HepG2 (cell line): ENCODE data around the gene GUCY1A2. TPM values are rescaled to one million over a fixed set of nuclear protein-coding genes. Genes with fewer than 3 reads are reported as not detected.

Experiments used
- ATAC-seq: fragments of 200-7000 bp; cut with Tn5 transposase; 3 replicates; pipeline ENCODE4 v1.9.1; 2020; ENCODE audit warnings: mild to moderate bottlenecking, moderate library complexity
- BruUV-seq: library from RNA; stranded (reverse); fragments of 400-500 nt; replicated peaks from 2 replicates; lab custom pipeline; 2021; lab: Mats Ljungman, UMichigan
- CTCF ChIA-PET: fragments of 300-600 bp; formaldehyde crosslinking; extraction: SDS; loops from one replicate; lab custom pipeline; 2021; ENCODE audit warnings: low total read pairs, inconsistent platforms, low intra/inter-chr PET ratio; lab: Yijun Ruan, JAX
- POLR2A ChIA-PET: fragments of 350-600 bp; sonication (Branson Sonifier 250); formaldehyde crosslinking; loops from one replicate; lab custom pipeline; 2020; ENCODE audit warnings: antibody characterized with exemption, inconsistent platforms; lab: Yijun Ruan, JAX
- DNase-seq: peaks from one replicate; pipeline ENCODE4 v3.0.0-alpha.2; 2015; ENCODE audit warnings: low spot score
- FAIRE-seq: peaks from 3 replicates; lab custom pipeline; 2011; peaks lifted over from hg19 to GRCh38; lab: Jason Lieb, UNC
- H2AFZ ChIP-seq: one replicate; pipeline ENCODE4 v1.6.1; 2011; ENCODE audit warnings: low read length, inconsistent platforms
- H3K27ac ChIP-seq: fragments of 300-600 bp; 3 replicates; pipeline ENCODE4 v1.8.0; 2011; ENCODE audit warnings: mixed run types, mild to moderate bottlenecking, mixed read lengths, low read length, inconsistent platforms; ENCODE audit not compliant: insufficient read depth; ENCODE audit errors: extremely low read length
- H3K27me3 ChIP-seq, 2 experiments: fragments of 200-600 bp in 1 of 2; 2 replicates in 1 of 2; 3 replicates in 1 of 2; pipeline versions ENCODE4 v1.6.0 to v1.8.0; 2011; ENCODE audit warnings: low read length in 2 of 2, mild to moderate bottlenecking in 2 of 2, moderate library complexity in 2 of 2, inconsistent platforms in 1 of 2; ENCODE audit not compliant: insufficient read depth in 2 of 2, control insufficient read depth in 1 of 2
- H3K36me3 ChIP-seq, 2 experiments: fragments of 200-600 bp in 1 of 2; replicated peaks in 1 of 2; 2 replicates in 1 of 2; 3 replicates in 1 of 2; pipeline versions ENCODE4 v1.5.1 to v1.8.0; 2011; ENCODE audit warnings: low read length in 2 of 2, inconsistent platforms in 1 of 2; ENCODE audit not compliant: insufficient read depth in 2 of 2, control insufficient read depth in 1 of 2
- H3K4me1 ChIP-seq: 2 replicates; pipeline ENCODE4 v1.5.1; 2012; ENCODE audit warnings: low read length, inconsistent platforms; ENCODE audit not compliant: insufficient read depth
- H3K4me2 ChIP-seq: 2 replicates; pipeline ENCODE4 v1.6.0; 2011; ENCODE audit warnings: low read depth, low read length, inconsistent platforms
- H3K4me3 ChIP-seq, 3 experiments: fragments of 200-600 bp in 1 of 3; sonication (generic), shearing (Covaris generic) in 1 of 3; replicated peaks in 1 of 3; 2 replicates each; pipeline ENCODE4 v1.5.1; 2011 to 2016; ENCODE audit warnings: low read length in 3 of 3, inconsistent platforms in 2 of 3, low read depth in 2 of 3, mild to moderate bottlenecking in 2 of 3, control low read depth in 1 of 3, mixed read lengths in 1 of 3; ENCODE audit not compliant: insufficient read depth in 1 of 3
- H3K79me2 ChIP-seq: one replicate; pipeline ENCODE4 v1.6.1; 2011; ENCODE audit warnings: low read length, inconsistent platforms; ENCODE audit not compliant: insufficient read depth
- H3K9ac ChIP-seq: 2 replicates; pipeline ENCODE4 v1.6.0; 2011; ENCODE audit warnings: mild to moderate bottlenecking, low read depth, low read length, inconsistent platforms; ENCODE audit not compliant: insufficient read depth
- H3K9me3 ChIP-seq: 2 replicates; pipeline ENCODE4 v1.5.1; 2012; ENCODE audit warnings: mild to moderate bottlenecking, low read length
- H4K20me1 ChIP-seq: 2 replicates; pipeline ENCODE4 v1.6.0; 2011; ENCODE audit warnings: inconsistent platforms, mild to moderate bottlenecking, low read length, moderate library complexity; ENCODE audit not compliant: insufficient read depth
- ASH2L ChIP-seq: fragments of 300-600, 200-600 bp; sonication (generic); IDR thresholded peaks from 2 replicates; pipeline ENCODE4 v1.7.0; 2017; ENCODE audit warnings: low read depth, mild to moderate bottlenecking, moderate library complexity, mixed read lengths, low read length; ENCODE audit not compliant: insufficient read length
- ATAD3A ChIP-seq: sonication (generic); formaldehyde crosslinking; IDR thresholded peaks from 2 replicates; pipeline ENCODE4 v1.4.0; 2020; ENCODE audit warnings: missing genetic modification reagents
- ATM ChIP-seq: fragments of 450-650 bp; IDR thresholded peaks from 2 replicates; pipeline ENCODE4 v1.7.1; 2017; ENCODE audit warnings: mild to moderate bottlenecking, borderline replicate concordance
- CBX1 ChIP-seq: IDR thresholded peaks from one replicate; pipeline ENCODE4 v1.6.1; 2016; ENCODE audit warnings: antibody characterized with exemption, low read depth
- E2F1 ChIP-seq: sonication (generic); formaldehyde crosslinking; IDR thresholded peaks from 2 replicates; pipeline ENCODE4 v1.5.0; 2020; ENCODE audit warnings: missing genetic modification reagents
- EHMT2 ChIP-seq: fragments of 200-600 bp; sonication (generic); IDR thresholded peaks from 2 replicates; pipeline ENCODE4 v1.7.0; 2017; ENCODE audit warnings: antibody characterized with exemption, low read depth, low read length, borderline replicate concordance
- HBP1 ChIP-seq: IDR thresholded peaks from 2 replicates; pipeline ENCODE4 v1.6.1; 2016; ENCODE audit warnings: low read depth, control low read depth
- MNT ChIP-seq: fragments of 450-650 bp; IDR thresholded peaks from 2 replicates; pipeline ENCODE4 v1.6.1; 2016
- PBX2 ChIP-seq: IDR thresholded peaks from 2 replicates; pipeline ENCODE4 v1.6.1; 2016; ENCODE audit warnings: control low read depth
- SYNCRIP ChIP-seq: fragments of 200-400 bp; formaldehyde crosslinking; IDR thresholded peaks from 2 replicates; pipeline ENCODE4 v1.6.1; 2018; ENCODE audit warnings: mild to moderate bottlenecking, low read depth, low read length; ENCODE audit not compliant: insufficient read depth
- ZFAT ChIP-seq: sonication (generic); formaldehyde crosslinking; conservative IDR thresholded peaks from 2 replicates; pipeline ENCODE4 v1.8.1; 2023; ENCODE audit warnings: missing genetic modification reagents, inconsistent platforms
- ZNF33A ChIP-seq: sonication (generic); formaldehyde crosslinking; IDR thresholded peaks from 2 replicates; pipeline ENCODE4 v1.5.1; 2020; ENCODE audit warnings: missing genetic modification reagents, mild to moderate bottlenecking, moderate library complexity, borderline replicate concordance
- ZNF33B ChIP-seq: sonication (generic); formaldehyde crosslinking; IDR thresholded peaks from 2 replicates; pipeline ENCODE4 v1.5.1; 2020; ENCODE audit warnings: mild to moderate bottlenecking, missing genetic modification reagents
- ZNF777 ChIP-seq: sonication (generic); formaldehyde crosslinking; IDR thresholded peaks from 2 replicates; pipeline ENCODE4 v1.4.0; 2020; ENCODE audit warnings: missing genetic modification reagents
- ZNF780A ChIP-seq: sonication (generic); formaldehyde crosslinking; IDR thresholded peaks from 2 replicates; pipeline ENCODE4 v1.8.0; 2022; ENCODE audit warnings: mild to moderate bottlenecking, missing genetic modification reagents, moderate library complexity
- ZNF790 ChIP-seq: sonication (generic); formaldehyde crosslinking; IDR thresholded peaks from 2 replicates; pipeline ENCODE4 v1.8.0; 2022; ENCODE audit warnings: missing genetic modification reagents, mild to moderate bottlenecking, borderline replicate concordance
- ZSCAN21 ChIP-seq: sonication (generic); formaldehyde crosslinking; IDR thresholded peaks from 2 replicates; pipeline ENCODE4 v1.8.0; 2022; ENCODE audit warnings: mild to moderate bottlenecking, missing genetic modification reagents, moderate library complexity, borderline replicate concordance
- ZUFSP ChIP-seq: sonication (generic); formaldehyde crosslinking; IDR thresholded peaks from 2 replicates; pipeline ENCODE4 v1.9.0; 2021; ENCODE audit warnings: missing genetic modification reagents, mild to moderate bottlenecking, borderline replicate concordance
- WGBS: methylation state at CpG from one replicate; pipeline ENCODE4 v1.1.6; 2017; ENCODE audit warnings: low lambda C conversion rate; 5-methylcytosine and 5-hydroxymethylcytosine counted together
- in situ Hi-C: cut with HindIII; loops from 2 replicates; pipeline ENCODE4 v1.10.0; 2017; ENCODE audit warnings: low pct_unique_long_range_greater_than_20kb; ENCODE audit not compliant: extremely low pct_ligation_motif_present
- intact Hi-C: fragments of 100-400 bp; cut with micrococcal nuclease; formaldehyde crosslinking; loops from one replicate; pipeline ENCODE4 v1.10.0; 2022; ENCODE audit not compliant: unreplicated experiment
- polyA plus RNA-seq, 8 experiments: library from polyadenylated mRNA; depleted of rRNA in 3 of 8; stranded (reverse) in 7 of 8; unstranded in 1 of 8; fragments of >200 nt; fragmentation: Illumina TruSeq in 4 of 8; extraction: Trizol in 4 of 8; gene quantifications; 2 replicates each; pipeline versions ENCODE4 v1.2.1 to v1.2.3, GENCODE V29; 2011 to 2016; ENCODE audit warnings: low read depth in 4 of 8, missing spikeins in 1 of 8, mixed read lengths in 1 of 8; ENCODE audit not compliant: insufficient read depth in 1 of 8
- total RNA-seq, 5 experiments: library from RNA; depleted of rRNA; stranded (reverse); fragments of >200 nt; fragmentation: Illumina TruSeq; extraction: Trizol; gene quantifications; 2 replicates each; pipeline ENCODE4 v1.2.3, GENCODE V29; 2016; ENCODE audit warnings: low read depth in 1 of 5

Gene GUCY1A2
- total and polyA plus RNA-seq, 2 of the 13 experiments (the other 11 are each of a cell fraction or from before 2014, with no cell fraction given): 0.01 to 0.07 TPM

- no peak for TF ChIP-seq ASH2L
- TF ChIP-seq ZNF790 (CRISPR knock-in tag): no peak
- no peak for TF ChIP-seq ATM
- TF ChIP-seq SYNCRIP: no peak
- TF ChIP-seq EHMT2: no peak
- TF ChIP-seq ZFAT: no peak
- TF ChIP-seq ZNF780A (CRISPR knock-in tag): no peak
- TF ChIP-seq HBP1: no peak
- no peak for TF ChIP-seq ZNF777 (CRISPR knock-in tag)
- no peak for TF ChIP-seq ATAD3A
- TF ChIP-seq ZNF33A (CRISPR knock-in tag): no peak
- no peak for TF ChIP-seq CBX1
Measured at GRCh38 chr11:106763501-106763900, 254.8 kb downstream of the GUCY1A2 start (continued).

- 52% methylated on average over 1 of the region's 1 CpG for WGBS
- no peaks in the 10 kb centered on the region for H3K9me3 ChIP-seq
- ATAC-seq (no peak), FAIRE-seq (no peak), DNase-seq (no peak)
- H4K20me1 ChIP-seq: no peaks in the 10 kb centered on the region
- intact Hi-C loops (no loop called here), in situ Hi-C loops (no loop called here)
- no peak overlapping the region for H3K27ac ChIP-seq
- no peak overlapping the region for H3K9ac ChIP-seq
- H3K4me1 ChIP-seq: no peaks in the 10 kb centered on the region
- CTCF ChIA-PET: no interaction called here
- H3K4me2 ChIP-seq: no peak overlapping the region
- H3K27me3 ChIP-seq: no peaks in the 10 kb centered on the region
- no peaks in the 10 kb centered on the region for H3K36me3 ChIP-seq
- no peak overlapping the region for H3K4me3 ChIP-seq
- H3K79me2 ChIP-seq: no peaks in the 10 kb centered on the region
- no TSS peak for BruUV-seq
- H2AFZ ChIP-seq: no peak overlapping the region
- POLR2A ChIA-PET: no interaction called here
- TF ChIP-seq MNT: no peak
- TF ChIP-seq E2F1: no peak
- TF ChIP-seq PBX2 (CRISPR knock-in tag): no peak
- no peak for TF ChIP-seq ZNF33B (CRISPR knock-in tag)
- TF ChIP-seq ZSCAN21 (CRISPR knock-in tag): no peak
- TF ChIP-seq ZUFSP: no peak
Measured at GRCh38 chr11:106761745-106762144, 256.5 kb downstream of the GUCY1A2 start.
